Mammary epithelial cell (primary cell): ENCODE measurements around the gene PAK6.

ENCODE experiments used
- EZH2 ChIP-seq: IDR thresholded peaks from 2 replicates; pipeline ENCODE4 v1.6.1; 2012; ENCODE audit warnings: low read length, inconsistent platforms, borderline replicate concordance
- TF ChIP-seq, protein P1 (sequence below), 2 donors: IDR thresholded peaks in 1 of 2; conservative IDR thresholded peaks in 1 of 2; 2 replicates each; pipeline ENCODE4 v1.5.1; 2011 to 2012; ENCODE audit warnings: inconsistent platforms in 2 of 2, low read length in 2 of 2, mild to moderate bottlenecking in 2 of 2, control low read depth in 1 of 2, low read depth in 1 of 2; ENCODE audit not compliant: insufficient read depth in 1 of 2; ENCODE audit errors: extremely low read depth in 1 of 2

DNA sequence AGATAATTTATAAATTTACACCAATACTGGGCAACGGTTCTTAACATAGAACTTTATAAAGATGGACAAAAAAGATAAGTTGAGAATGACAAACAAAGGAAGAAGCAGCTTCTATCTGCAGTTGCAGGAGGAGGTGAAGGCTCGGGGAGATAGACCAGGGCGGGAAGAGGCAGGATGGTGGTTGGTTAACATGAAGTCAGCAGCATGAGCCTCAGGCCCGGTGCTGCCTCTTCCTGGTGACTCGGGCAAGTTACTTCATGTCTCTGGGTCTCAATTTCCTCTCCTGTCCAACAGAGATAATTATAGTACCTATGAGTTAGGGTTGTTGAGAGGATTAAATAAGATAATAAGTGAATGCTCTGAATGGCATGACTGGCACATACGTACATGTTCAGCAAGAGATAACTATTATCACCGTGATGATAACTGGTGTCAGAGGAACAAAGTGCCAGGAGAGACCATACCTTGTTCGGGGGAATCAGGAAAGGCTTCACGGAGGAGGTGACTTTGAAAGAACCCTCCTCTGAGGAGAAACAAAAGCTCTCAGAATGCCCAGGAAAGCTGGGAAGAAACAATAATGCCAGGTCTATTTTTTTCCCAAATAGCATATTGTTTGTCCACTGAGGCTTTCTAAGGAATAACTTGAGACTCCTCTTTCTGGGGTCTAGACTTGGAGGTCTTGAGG, 4.4 kb downstream of the PAK6 start:
- no peak for TF ChIP-seq EZH2
- TF ChIP-seq, protein P1, sequence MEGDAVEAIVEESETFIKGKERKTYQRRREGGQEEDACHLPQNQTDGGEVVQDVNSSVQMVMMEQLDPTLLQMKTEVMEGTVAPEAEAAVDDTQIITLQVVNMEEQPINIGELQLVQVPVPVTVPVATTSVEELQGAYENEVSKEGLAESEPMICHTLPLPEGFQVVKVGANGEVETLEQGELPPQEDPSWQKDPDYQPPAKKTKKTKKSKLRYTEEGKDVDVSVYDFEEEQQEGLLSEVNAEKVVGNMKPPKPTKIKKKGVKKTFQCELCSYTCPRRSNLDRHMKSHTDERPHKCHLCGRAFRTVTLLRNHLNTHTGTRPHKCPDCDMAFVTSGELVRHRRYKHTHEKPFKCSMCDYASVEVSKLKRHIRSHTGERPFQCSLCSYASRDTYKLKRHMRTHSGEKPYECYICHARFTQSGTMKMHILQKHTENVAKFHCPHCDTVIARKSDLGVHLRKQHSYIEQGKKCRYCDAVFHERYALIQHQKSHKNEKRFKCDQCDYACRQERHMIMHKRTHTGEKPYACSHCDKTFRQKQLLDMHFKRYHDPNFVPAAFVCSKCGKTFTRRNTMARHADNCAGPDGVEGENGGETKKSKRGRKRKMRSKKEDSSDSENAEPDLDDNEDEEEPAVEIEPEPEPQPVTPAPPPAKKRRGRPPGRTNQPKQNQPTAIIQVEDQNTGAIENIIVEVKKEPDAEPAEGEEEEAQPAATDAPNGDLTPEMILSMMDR (conservative IDR thresholded peaks at IDR 0.05 in 1 of 2, IDR thresholded peaks at IDR 0.05 in 1 of 2; ENCODE audit: extremely low read depth in 1 of 2, insufficient read depth in 1 of 2, low read depth in 1 of 2, low read length in 2 of 2) = peak in 1 of 2 donors; percentile 24
